ENCODE data around the gene AXDND1.

AXDND1 gene

GRCh38 chr1:179337288-179337687 is 28.5 kb upstream of the AXDND1 start:
- no peak for TF ChIP-seq CTCF (IDR thresholded peaks at IDR 0.05; ENCODE audit: insufficient read depth, low read length, missing control alignments)
- POLR2A ChIA-PET = no interaction called here
- DNase-seq (ENCODE audit: low read depth, low spot score) = no peak
- CTCF ChIA-PET = no interaction called here
- H3K4me3 ChIP-seq (ENCODE audit: low read depth, low read length) = no peak overlapping the region

- no peak for DNase-seq (ENCODE audit: low read depth, low spot score)
- POLR2A ChIA-PET = no interaction called here
- CTCF ChIA-PET = no interaction called here
- TF ChIP-seq CTCF (IDR thresholded peaks at IDR 0.05; ENCODE audit: insufficient read depth, low read length, missing control alignments) = no peak
- H3K4me3 ChIP-seq (ENCODE audit: low read depth, low read length) = no peak overlapping the region
Measured at GRCh38 chr1:179337942-179338560, 27.7 kb upstream of the AXDND1 start.

- ChIA-PET CTCF (no interaction called here), POLR2A (no interaction called here)
- no peak for DNase-seq (ENCODE audit: low read depth, low spot score)
- TF ChIP-seq CTCF (IDR thresholded peaks at IDR 0.05; ENCODE audit: insufficient read depth, low read length, missing control alignments) = no peak
- H3K4me3 ChIP-seq (ENCODE audit: low read depth, low read length) = no peak overlapping the region
Measured at GRCh38 chr1:179340918-179341317, 24.9 kb upstream of the AXDND1 start.

- POLR2A ChIA-PET = no interaction called here
- TF ChIP-seq CTCF (IDR thresholded peaks at IDR 0.05; ENCODE audit: insufficient read depth, low read length, missing control alignments) = no peak
- CTCF ChIA-PET = interaction anchor here (0.9 kb wide), 1 partner anchor 10 kb away, joined by 4 read pairs; no protein-coding TSS in a partner anchor
- no peak for DNase-seq (ENCODE audit: low read depth, low spot score)
- H3K4me3 ChIP-seq (ENCODE audit: low read depth, low read length) = no peak overlapping the region
Measured at GRCh38 chr1:179341943-179342547, 23.7 kb upstream of the AXDND1 start.

GRCh38 chr1:179342740-179343404 is 22.9 kb upstream of the AXDND1 start:
- H3K4me3 ChIP-seq (ENCODE audit: low read depth, low read length) = no peak overlapping the region
- CTCF ChIA-PET = interaction anchor here (0.9 kb wide), 1 partner anchor 9 kb away, joined by 4 read pairs; no protein-coding TSS in a partner anchor
- POLR2A ChIA-PET = no interaction called here
- DNase-seq (ENCODE audit: low read depth, low spot score) = no peak
- no peak for TF ChIP-seq CTCF (IDR thresholded peaks at IDR 0.05; ENCODE audit: insufficient read depth, low read length, missing control alignments)

- no peak for DNase-seq (ENCODE audit: low read depth, low spot score)
- TF ChIP-seq CTCF (IDR thresholded peaks at IDR 0.05; ENCODE audit: insufficient read depth, low read length, missing control alignments) = no peak
- ChIA-PET CTCF (interaction anchor here (1.1 to 2.6 kb wide), 3 partner anchors 11 to 99 kb away, joined by 3 to 12 read pairs (median 3); no protein-coding TSS in a partner anchor), POLR2A (no interaction called here)
- no peak overlapping the region for H3K4me3 ChIP-seq (ENCODE audit: low read depth, low read length)
Measured at GRCh38 chr1:179351281-179351680, 14.5 kb upstream of the AXDND1 start.
